ENCODE measurements around the gene SLC30A5.
"Not testable (repeated sequence)": the region's sequence is repeated elsewhere in the genome, so short reads cannot be mapped to it uniquely, and the experiment has no call there.

The SLC30A5 gene

DNA sequence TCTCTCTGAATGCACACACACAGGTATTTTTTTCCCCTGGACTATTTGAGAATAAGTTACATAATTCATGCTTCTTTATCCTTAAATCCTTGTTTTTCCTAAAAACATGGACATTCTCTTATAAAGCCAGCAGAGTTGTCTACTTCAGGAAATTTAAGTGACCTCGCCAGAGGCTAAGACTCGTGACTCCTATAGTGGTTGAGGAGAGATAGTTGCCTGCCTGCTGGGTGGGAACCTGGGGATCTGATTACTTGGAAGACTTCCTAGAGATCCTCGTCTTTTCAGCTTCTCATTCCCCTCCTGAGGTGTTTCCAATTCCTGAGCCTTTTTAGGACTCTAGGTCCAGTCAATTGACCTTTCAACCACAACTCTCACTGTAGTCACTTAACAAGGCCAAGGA is 5.5 kb downstream of the SLC30A5 start:
- DNase-seq (ENCODE audit: low read depth) = no peak
- no peak overlapping the region for H3K4me3 ChIP-seq (ENCODE audit: low read depth, low read length)
- TF ChIP-seq, protein P1, sequence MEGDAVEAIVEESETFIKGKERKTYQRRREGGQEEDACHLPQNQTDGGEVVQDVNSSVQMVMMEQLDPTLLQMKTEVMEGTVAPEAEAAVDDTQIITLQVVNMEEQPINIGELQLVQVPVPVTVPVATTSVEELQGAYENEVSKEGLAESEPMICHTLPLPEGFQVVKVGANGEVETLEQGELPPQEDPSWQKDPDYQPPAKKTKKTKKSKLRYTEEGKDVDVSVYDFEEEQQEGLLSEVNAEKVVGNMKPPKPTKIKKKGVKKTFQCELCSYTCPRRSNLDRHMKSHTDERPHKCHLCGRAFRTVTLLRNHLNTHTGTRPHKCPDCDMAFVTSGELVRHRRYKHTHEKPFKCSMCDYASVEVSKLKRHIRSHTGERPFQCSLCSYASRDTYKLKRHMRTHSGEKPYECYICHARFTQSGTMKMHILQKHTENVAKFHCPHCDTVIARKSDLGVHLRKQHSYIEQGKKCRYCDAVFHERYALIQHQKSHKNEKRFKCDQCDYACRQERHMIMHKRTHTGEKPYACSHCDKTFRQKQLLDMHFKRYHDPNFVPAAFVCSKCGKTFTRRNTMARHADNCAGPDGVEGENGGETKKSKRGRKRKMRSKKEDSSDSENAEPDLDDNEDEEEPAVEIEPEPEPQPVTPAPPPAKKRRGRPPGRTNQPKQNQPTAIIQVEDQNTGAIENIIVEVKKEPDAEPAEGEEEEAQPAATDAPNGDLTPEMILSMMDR (IDR thresholded peaks at IDR 0.05; ENCODE audit: insufficient read depth, low read depth, low read length, missing control alignments) = no peak

DNA sequence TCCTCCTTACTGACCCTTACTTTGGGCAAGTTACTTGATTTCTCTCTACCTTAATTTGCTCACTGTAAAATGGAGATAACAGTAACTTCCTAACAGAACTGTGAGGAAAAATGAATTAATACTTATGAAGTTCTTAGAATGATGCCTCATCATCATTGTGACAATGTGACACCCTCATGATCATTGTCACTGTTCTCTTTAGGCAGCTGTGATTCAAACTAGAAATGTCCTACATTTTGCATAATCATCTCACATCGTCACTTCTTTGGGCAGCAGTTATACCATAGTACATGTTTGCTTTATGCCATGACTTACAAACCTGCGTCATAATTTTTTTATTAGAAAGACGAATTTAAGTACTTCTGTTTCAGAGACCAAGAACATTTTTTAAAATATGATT is 9.7 kb downstream of the SLC30A5 start:
- TF ChIP-seq, protein P1 (IDR thresholded peaks at IDR 0.05; ENCODE audit: insufficient read depth, low read depth, low read length, missing control alignments) = no peak
- no peak overlapping the region for H3K4me3 ChIP-seq (ENCODE audit: low read depth, low read length)
- no peak for DNase-seq (ENCODE audit: low read depth)

DNA sequence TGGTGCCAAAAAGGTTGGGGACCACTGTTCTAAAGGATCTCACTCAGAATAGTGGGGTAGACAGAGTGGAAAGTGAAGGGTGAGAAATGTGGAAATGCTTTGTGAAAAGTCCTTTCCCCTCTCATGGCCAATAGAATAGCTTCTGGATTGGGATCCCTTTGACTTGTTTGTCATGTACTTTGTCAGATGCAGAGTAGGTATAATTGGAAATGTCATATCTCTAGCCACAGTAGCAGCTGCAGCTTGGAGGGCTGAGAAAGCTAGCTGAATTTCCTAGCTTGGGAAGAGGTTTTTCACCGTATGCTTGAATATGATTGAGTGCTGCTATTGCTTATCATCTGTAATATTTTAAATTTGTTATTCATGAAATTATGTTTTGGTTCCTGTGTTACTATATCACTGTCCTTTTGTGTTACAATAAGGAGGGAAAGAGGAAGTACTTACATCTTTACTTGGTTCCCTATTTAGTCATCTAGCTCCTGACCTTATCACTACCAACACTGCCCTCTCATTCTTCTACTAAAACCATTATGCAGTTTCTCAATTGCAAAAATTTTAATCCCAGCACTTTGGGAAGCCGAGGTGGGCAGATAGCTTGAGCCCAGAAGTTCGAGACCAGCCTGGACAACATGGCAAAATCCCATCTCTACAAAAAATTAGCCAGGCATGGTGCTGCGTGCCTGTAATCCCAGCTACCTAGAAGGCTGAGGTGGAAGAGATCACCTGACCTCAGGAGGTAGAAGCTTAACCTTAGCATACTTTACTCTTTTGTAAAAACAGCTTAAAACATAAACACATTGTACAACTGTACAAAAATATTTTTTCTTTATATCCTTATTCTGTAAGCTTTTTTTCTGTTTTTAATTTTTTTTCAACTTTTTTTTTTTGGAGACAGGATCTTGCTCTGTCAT is 12.4 kb downstream of the SLC30A5 start:
- DNase-seq (ENCODE audit: low read depth) = peak; percentile 19
- TF ChIP-seq, protein P1 (IDR thresholded peaks at IDR 0.05; ENCODE audit: insufficient read depth, low read depth, low read length, missing control alignments) = no peak
- H3K4me3 ChIP-seq (ENCODE audit: low read depth, low read length) = no peak overlapping the region

DNA sequence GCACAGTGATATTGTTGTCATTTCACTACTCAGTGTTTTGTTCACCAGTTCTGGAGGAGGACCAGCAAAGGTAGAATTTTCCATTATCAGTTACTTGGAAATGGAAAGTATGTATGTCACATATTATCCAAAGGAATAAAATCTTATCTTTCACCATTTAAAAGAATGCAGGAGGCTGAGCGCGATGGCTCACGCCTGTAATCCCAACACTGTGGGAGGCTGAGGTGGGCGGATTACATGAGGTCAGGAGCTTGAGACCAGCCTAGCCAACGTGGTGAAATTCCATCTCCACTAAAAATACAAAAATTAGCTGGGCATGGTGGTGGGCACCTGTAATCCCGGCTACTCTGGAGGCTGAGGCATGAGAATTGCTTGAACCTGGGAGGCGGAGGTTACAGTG is 14.6 kb downstream of the SLC30A5 start:
- not testable (repeated sequence) for H3K4me3 ChIP-seq (ENCODE audit: low read depth, low read length); DNase-seq (ENCODE audit: low read depth)

DNA sequence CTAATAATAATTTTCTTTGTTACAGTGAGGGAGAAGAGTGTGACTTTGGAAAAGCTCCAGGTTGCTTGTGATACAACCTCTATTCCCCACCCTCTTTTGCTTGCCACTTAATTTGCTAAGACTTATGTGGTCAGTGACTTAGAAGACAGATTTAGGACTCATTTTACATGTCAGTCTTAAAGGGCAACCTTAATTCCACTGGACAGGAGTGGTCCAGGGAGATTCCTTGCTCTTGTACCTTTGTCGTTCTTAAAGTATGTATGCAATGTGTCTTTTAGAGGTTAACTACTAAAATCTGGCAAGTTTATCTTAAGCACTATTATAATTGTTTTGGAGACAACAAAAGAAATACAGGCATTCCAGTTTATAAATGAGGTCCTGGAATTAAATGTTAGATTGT is 20.0 kb downstream of the SLC30A5 start:
- DNase-seq (ENCODE audit: low read depth) = no peak
- no peak overlapping the region for H3K4me3 ChIP-seq (ENCODE audit: low read depth, low read length)
- TF ChIP-seq, protein P1 (IDR thresholded peaks at IDR 0.05; ENCODE audit: insufficient read depth, low read depth, low read length, missing control alignments) = no peak

DNA sequence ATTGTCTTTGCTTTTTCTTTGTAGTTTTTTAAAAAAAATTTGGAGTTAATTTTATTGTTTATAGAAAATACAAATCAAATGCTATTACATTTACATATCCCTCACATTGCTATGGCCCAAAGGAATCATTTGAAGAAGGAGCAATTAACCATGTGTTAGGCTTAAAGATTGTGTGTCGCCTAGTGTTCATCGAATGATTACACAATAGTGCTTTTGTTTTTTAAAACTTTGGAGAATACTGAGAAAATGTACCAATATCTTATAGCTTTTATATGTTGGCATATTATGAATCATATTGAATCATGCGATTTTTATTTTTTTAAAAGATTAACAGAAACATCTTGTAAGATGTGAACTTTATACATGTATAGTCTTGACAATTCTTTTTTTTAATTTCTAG is 21.7 kb downstream of the SLC30A5 start:
- no peak overlapping the region for H3K4me3 ChIP-seq (ENCODE audit: low read depth, low read length)
- TF ChIP-seq, protein P1 (IDR thresholded peaks at IDR 0.05; ENCODE audit: insufficient read depth, low read depth, low read length, missing control alignments) = no peak
- no peak for DNase-seq (ENCODE audit: low read depth)

DNA sequence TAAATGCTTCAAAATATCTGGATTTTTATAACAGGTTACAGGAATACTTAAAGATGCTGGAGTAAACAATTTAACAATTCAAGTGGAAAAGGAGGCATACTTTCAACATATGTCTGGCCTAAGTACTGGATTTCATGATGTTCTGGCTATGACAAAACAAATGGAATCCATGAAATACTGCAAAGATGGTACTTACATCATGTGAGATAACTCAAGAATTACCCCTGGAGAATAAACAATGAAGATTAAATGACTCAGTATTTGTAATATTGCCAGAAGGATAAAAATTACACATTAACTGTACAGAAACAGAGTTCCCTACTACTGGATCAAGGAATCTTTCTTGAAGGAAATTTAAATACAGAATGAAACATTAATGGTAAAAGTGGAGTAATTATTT is 35.6 kb downstream of the SLC30A5 start:
- TF ChIP-seq, protein P1 (IDR thresholded peaks at IDR 0.05; ENCODE audit: insufficient read depth, low read depth, low read length, missing control alignments) = no peak
- no peak overlapping the region for H3K4me3 ChIP-seq (ENCODE audit: low read depth, low read length)
- DNase-seq (ENCODE audit: low read depth) = no peak

Measured in GM12865 (cell line).